PFSK-1 (cell line): ENCODE results near the gene GET4.

Experiments
- FOXP2 ChIP-seq: optimal IDR thresholded peaks from 2 replicates; pipeline ENCODE3; 2011; ENCODE audit warnings: borderline replicate concordance, control low read depth, inconsistent platforms; ENCODE audit not compliant: insufficient read depth; ENCODE audit errors: extremely low read length, extremely low read depth
- POLR2AphosphoS5 ChIP-seq: IDR thresholded peaks from 2 replicates; pipeline ENCODE4 v1.6.1; 2012; ENCODE audit warnings: low read depth, mild to moderate bottlenecking, control low read depth, low read length, moderate library complexity
- SIN3A ChIP-seq: IDR thresholded peaks from 2 replicates; pipeline ENCODE4 v1.6.1; 2012; ENCODE audit warnings: mild to moderate bottlenecking, low read length, moderate library complexity, borderline replicate concordance; ENCODE audit not compliant: insufficient read depth
- TAF1 ChIP-seq: IDR thresholded peaks from 2 replicates; pipeline ENCODE4 v1.6.1; 2012; ENCODE audit warnings: low read length, control low read depth, borderline replicate concordance; ENCODE audit not compliant: insufficient read depth
- TF ChIP-seq, protein P1 (sequence below), 2 experiments: IDR thresholded peaks; 2 replicates each; pipeline versions ENCODE4 v1.6.1 to v1.8.0; 2011 to 2012; ENCODE audit warnings: low read depth in 2 of 2, low read length in 2 of 2, control low read depth in 1 of 2, inconsistent platforms in 1 of 2, mild to moderate bottlenecking in 1 of 2, moderate library complexity in 1 of 2; ENCODE audit not compliant: insufficient read depth in 1 of 2

Gene GET4

DNA sequence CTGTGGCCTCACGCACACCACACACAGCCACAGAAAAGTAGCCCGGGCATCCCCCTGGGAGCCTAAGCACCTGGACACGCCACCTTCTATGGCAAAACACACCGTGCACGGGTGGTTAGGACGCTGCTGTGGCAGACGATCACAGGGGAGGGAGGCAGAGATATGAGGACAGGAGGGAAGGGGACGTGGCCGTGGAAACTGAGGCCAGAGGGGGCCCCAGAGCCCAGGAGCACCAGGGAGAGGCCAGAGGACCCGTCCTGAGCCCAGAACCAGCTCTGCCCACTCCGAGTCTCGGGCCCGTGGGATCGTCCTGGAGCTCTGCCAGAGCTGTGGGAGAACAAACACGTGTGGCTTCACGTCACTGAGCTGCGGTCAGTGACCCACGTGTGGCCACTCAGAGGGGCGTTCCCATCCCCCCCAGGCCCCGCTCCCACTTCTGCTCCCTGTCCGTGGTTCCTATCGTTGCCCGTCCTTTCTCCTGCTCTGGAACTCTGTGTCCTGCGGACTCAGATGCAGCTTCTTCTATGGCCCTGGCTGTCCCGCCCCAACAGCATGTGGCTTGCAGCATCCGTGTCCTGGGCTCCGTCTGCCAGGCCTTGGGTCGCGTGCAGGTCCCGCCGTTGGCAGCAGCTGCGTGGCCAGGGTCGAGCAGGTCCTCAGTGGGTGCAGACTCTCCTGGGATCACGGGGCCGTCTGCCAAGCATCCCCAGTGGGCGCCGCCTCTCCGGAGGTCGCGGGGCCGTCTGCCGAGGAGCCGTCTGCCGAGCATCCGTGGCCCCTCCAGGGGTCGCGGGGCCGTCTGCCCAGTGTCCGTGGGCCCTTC, 31.0 kb downstream of the GET4 start:
- TF ChIP-seq, protein P1, sequence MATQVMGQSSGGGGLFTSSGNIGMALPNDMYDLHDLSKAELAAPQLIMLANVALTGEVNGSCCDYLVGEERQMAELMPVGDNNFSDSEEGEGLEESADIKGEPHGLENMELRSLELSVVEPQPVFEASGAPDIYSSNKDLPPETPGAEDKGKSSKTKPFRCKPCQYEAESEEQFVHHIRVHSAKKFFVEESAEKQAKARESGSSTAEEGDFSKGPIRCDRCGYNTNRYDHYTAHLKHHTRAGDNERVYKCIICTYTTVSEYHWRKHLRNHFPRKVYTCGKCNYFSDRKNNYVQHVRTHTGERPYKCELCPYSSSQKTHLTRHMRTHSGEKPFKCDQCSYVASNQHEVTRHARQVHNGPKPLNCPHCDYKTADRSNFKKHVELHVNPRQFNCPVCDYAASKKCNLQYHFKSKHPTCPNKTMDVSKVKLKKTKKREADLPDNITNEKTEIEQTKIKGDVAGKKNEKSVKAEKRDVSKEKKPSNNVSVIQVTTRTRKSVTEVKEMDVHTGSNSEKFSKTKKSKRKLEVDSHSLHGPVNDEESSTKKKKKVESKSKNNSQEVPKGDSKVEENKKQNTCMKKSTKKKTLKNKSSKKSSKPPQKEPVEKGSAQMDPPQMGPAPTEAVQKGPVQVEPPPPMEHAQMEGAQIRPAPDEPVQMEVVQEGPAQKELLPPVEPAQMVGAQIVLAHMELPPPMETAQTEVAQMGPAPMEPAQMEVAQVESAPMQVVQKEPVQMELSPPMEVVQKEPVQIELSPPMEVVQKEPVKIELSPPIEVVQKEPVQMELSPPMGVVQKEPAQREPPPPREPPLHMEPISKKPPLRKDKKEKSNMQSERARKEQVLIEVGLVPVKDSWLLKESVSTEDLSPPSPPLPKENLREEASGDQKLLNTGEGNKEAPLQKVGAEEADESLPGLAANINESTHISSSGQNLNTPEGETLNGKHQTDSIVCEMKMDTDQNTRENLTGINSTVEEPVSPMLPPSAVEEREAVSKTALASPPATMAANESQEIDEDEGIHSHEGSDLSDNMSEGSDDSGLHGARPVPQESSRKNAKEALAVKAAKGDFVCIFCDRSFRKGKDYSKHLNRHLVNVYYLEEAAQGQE (IDR thresholded peaks at IDR 0.05; ENCODE audit: insufficient read depth in 1 of 2, low read depth in 2 of 2, low read length in 2 of 2): no peak
- TF ChIP-seq FOXP2: no peak
- TF ChIP-seq TAF1: no peak
- TF ChIP-seq POLR2AphosphoS5: no peak
- no peak for TF ChIP-seq SIN3A

DNA sequence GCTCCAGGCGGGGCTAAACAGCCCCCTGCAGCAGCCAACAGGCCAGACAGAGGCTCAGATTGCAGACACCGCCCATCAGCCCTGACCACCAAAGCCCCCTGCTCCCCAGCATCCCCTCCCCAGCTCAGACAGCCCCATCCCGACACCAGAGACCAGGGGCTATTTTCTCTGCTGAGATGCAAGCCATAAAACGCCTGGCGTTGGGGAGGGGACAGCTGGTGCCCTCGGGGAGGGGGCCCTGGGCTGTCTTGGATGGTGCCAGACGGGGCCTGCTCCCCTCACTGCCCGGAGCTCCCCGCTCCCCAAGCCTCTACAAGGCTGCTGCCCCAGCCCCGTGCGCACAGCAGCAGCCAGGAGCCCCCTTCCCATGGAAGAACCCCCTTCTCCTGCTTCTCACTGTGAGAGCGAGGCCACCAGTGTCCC, 31.8 kb downstream of the GET4 start:
- TF ChIP-seq POLR2AphosphoS5 (no peak), SIN3A (no peak), TAF1 (no peak), FOXP2 (no peak)
- TF ChIP-seq, protein P1 (IDR thresholded peaks at IDR 0.05; ENCODE audit: insufficient read depth in 1 of 2, low read depth in 2 of 2, low read length in 2 of 2): no peak

DNA sequence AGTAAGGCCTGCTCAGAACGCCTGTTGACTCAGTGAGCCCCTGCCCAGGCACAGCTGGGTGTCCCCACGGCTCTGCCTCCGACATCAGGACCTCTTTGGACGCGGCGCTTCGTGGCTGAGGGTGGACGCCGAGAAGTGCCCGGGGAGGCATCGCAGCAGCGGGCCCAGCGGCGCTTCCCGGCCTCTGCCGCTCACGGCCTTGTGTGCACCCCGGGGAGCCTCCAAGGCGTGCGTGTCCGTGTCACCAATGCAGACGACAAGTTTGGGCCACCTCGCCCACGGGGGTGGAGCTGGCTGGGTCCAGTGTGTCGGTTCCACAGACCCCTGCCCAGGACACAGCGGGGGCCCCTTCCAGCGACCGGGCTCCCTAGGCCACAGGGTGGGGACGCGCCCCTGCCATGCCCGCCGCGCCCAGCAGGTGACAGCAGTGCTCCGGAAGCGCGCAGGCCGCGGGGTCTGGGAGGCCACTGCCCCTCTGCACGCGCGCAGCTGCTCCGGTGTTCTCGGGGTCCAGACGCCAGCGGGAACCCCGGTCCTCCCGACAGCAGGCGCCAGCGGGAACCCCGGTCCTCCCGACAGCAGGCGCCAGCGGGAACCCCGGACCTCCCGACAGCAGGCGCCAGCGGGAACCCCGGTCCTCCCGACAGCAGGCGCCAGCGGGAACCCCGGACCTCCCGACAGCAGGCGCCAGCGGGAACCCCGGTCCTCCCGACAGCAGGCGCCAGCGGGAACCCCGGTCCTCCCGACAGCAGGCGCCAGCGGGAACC, 32.4 kb downstream of the GET4 start:
- peak; percentile 88 for TF ChIP-seq FOXP2

DNA sequence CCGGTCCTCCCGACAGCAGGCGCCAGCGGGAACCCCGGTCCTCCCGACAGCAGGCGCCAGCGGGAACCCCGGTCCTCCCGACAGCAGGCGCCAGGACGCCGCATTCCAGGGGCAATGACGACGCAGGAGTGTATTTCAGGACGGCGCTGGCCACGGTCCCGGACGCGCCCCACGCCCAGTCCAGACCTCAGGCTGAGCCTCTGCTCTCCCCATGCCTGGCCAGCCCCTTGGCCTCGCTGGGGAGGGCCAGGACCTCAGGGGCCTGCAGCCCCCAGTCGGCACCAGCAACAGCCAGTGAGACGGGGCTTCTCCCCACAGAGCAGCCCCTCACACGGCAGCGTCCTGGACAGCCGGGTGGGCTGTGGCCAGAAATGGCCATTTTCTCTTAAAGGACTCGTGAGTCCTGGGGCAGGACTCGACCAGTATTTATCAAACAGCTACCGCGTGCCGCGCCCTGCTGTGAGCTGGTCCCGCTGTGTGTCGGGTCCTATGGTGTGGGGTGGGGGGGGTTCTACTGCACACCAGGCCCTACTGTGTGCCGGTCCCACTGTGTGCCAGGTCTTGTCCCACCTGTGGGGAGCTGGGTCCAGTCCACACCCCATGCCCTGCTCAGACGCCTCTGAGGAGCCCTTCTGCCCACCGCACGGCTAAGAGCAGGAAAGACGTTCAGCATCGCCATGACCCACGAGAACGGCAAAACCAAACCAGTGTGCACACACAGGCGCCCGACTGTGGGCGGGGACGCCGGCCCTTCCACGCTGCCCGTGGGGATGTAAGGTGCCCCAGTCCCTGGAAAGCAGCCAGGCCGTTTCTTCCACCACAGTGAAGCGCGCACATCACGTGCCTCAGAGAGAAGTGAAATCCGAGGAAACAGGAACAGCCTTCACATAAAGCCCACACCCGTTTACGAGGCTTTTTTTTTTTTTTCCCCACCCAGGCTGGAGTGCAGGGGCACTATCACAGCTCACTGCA, 33.3 kb downstream of the GET4 start:
- TF ChIP-seq POLR2AphosphoS5 (no peak), TAF1 (no peak), SIN3A (no peak), FOXP2 (no peak)
- TF ChIP-seq, protein P1 (IDR thresholded peaks at IDR 0.05; ENCODE audit: insufficient read depth in 1 of 2, low read depth in 2 of 2, low read length in 2 of 2): no peak

DNA sequence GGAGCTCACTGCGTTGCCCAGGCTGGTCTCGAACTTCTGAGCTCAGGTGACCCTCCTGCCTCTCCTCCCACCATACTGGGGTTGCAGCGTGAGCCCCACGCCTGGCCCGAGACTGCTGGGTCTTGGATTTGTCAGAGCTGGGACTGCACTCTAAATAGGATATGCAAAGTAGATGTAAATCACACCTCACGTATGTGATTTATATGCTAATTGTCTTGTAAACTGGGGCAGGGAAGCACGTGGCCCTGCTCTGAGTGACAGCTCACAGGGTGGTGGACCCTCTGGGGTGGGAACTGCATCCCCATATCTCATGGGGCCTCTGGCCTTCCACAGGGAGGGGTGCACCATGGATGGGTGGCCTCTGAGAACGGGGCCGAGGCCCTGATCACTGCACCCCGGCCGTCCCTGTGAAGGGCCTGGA, 34.1 kb downstream of the GET4 start:
- no peak for TF ChIP-seq TAF1
- TF ChIP-seq, protein P1 (IDR thresholded peaks at IDR 0.05; ENCODE audit: insufficient read depth in 1 of 2, low read depth in 2 of 2, low read length in 2 of 2): no peak
- TF ChIP-seq POLR2AphosphoS5: no peak
- no peak for TF ChIP-seq FOXP2
- TF ChIP-seq SIN3A: no peak
